ENCODE data around the gene PHF21B.

GRCh38 chr22:44952863-44953746 is 56.7 kb downstream of the PHF21B start:
- TF ChIP-seq MAX (IDR thresholded peaks at IDR 0.05) (no peak), FOXM1 (IDR thresholded peaks at IDR 0.05; ENCODE audit: borderline replicate concordance, low read depth) (no peak), RAD21 (IDR thresholded peaks at IDR 0.05; ENCODE audit: low read depth) (no peak), EP300 (IDR thresholded peaks at IDR 0.05; ENCODE audit: borderline replicate concordance) (no peak), YY1 (IDR thresholded peaks at IDR 0.05; ENCODE audit: low read depth) (no peak), EGR1 (IDR thresholded peaks at IDR 0.05) (no peak), TCF12 (IDR thresholded peaks at IDR 0.05; ENCODE audit: low read depth) (no peak)
- TF ChIP-seq, protein P1, sequence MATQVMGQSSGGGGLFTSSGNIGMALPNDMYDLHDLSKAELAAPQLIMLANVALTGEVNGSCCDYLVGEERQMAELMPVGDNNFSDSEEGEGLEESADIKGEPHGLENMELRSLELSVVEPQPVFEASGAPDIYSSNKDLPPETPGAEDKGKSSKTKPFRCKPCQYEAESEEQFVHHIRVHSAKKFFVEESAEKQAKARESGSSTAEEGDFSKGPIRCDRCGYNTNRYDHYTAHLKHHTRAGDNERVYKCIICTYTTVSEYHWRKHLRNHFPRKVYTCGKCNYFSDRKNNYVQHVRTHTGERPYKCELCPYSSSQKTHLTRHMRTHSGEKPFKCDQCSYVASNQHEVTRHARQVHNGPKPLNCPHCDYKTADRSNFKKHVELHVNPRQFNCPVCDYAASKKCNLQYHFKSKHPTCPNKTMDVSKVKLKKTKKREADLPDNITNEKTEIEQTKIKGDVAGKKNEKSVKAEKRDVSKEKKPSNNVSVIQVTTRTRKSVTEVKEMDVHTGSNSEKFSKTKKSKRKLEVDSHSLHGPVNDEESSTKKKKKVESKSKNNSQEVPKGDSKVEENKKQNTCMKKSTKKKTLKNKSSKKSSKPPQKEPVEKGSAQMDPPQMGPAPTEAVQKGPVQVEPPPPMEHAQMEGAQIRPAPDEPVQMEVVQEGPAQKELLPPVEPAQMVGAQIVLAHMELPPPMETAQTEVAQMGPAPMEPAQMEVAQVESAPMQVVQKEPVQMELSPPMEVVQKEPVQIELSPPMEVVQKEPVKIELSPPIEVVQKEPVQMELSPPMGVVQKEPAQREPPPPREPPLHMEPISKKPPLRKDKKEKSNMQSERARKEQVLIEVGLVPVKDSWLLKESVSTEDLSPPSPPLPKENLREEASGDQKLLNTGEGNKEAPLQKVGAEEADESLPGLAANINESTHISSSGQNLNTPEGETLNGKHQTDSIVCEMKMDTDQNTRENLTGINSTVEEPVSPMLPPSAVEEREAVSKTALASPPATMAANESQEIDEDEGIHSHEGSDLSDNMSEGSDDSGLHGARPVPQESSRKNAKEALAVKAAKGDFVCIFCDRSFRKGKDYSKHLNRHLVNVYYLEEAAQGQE (IDR thresholded peaks at IDR 0.05; ENCODE audit: low read depth) = no peak

Measured in Ishikawa (cell line).